A172 (cell line): ENCODE measurements around the gene EPB41L4B. TPM values are rescaled to one million over a fixed set of nuclear protein-coding genes. Genes with fewer than 3 reads are reported as not detected.

Source experiments
- DNase-seq: peaks from one replicate; pipeline ENCODE4 v3.0.0-alpha.2; 2015; ENCODE audit warnings: low spot score
- total RNA-seq: library from RNA; depleted of rRNA; stranded (reverse); fragments of >200 nt; shearing (Covaris generic); gene quantifications from 2 replicates; pipeline ENCODE4 v1.2.3, GENCODE V29; 2014

The EPB41L4B gene
- total RNA-seq, 1 experiment from 2014 or later, result 1.7 TPM

- no peak for DNase-seq
Measured at GRCh38 chr9:109320331-109320741, 523 bp downstream of the EPB41L4B start.

- no peak for DNase-seq
Measured at GRCh38 chr9:109319626-109320241, 1.1 kb downstream of the EPB41L4B start.

- DNase-seq, result no peak
Measured at GRCh38 chr9:109319017-109319625, 1.7 kb downstream of the EPB41L4B start.

GRCh38 chr9:109317979-109318741, 2.7 kb downstream of the EPB41L4B start:
- no peak for DNase-seq

GRCh38 chr9:109317311-109317978, 3.4 kb downstream of the EPB41L4B start:
- no peak for DNase-seq

GRCh38 chr9:109316207-109316640, 4.6 kb downstream of the EPB41L4B start:
- peak; percentile 98 for DNase-seq

GRCh38 chr9:109315480-109316206, 5.2 kb downstream of the EPB41L4B start:
- no peak for DNase-seq

- no peak for DNase-seq
Measured at GRCh38 chr9:109314011-109314531, 6.8 kb downstream of the EPB41L4B start.

GRCh38 chr9:109313351-109313750, 7.5 kb downstream of the EPB41L4B start:
- DNase-seq, result no peak

- DNase-seq, result no peak
Measured at GRCh38 chr9:109312783-109313182, 8.1 kb downstream of the EPB41L4B start.

- DNase-seq, result no peak
Measured at GRCh38 chr9:109311731-109312130, 9.1 kb downstream of the EPB41L4B start.

GRCh38 chr9:109311286-109311685, 9.6 kb downstream of the EPB41L4B start:
- DNase-seq, result no peak

- DNase-seq, result no peak
Measured at GRCh38 chr9:109310486-109310901, 10.4 kb downstream of the EPB41L4B start.

- no peak for DNase-seq
Measured at GRCh38 chr9:109309282-109309681, 11.6 kb downstream of the EPB41L4B start.

- no peak for DNase-seq
Measured at GRCh38 chr9:109307380-109308240, 13.2 kb downstream of the EPB41L4B start.

- no peak for DNase-seq
Measured at GRCh38 chr9:109305801-109306200, 15.1 kb downstream of the EPB41L4B start.

GRCh38 chr9:109304347-109304746, 16.5 kb downstream of the EPB41L4B start:
- no peak for DNase-seq

GRCh38 chr9:109303900-109304299, 17.0 kb downstream of the EPB41L4B start:
- DNase-seq, result no peak

GRCh38 chr9:109302606-109303005, 18.3 kb downstream of the EPB41L4B start:
- no peak for DNase-seq

- DNase-seq, result no peak
Measured at GRCh38 chr9:109301012-109301411, 19.8 kb downstream of the EPB41L4B start.
